ENCODE measurements around the gene PKD1L1. TPM values are rescaled to one million over a fixed set of nuclear protein-coding genes. Genes with fewer than 3 reads are reported as not detected.

The PKD1L1 gene
- total RNA-seq, 4 donors from 2014 or later: 0.07 to 1.7 (median 0.98) TPM

DNA sequence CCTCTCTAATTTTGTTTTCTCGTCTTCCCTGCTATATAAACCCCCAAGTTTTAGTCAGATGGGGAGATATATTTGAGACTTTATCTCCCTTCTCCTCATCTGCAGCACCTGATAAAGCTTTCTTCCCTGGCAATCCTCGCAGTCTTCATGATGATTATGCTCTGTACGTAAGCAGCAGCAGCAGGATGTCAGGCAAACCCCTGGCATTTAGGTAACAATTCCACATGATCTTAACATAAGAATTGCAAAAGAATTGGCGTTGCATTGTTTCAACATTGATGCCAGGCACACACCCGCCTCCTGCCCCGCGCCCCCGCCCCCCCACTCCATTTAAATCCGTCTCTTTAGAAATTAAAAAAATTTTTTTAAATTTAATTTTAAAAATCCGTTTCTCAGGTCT lies 6.1 kb downstream of the PKD1L1 start:
- H3K4me1 ChIP-seq: no peaks in the 10 kb centered on the region
- H3K27ac ChIP-seq: peak overlapping the region in 3 of 4 donors; percentile 52 to 77 (median 59)
- no peak for DNase-seq
- in situ Hi-C loops (cut with MboI; ENCODE audit: low sequenced_read_pairs in 4 of 4) (loop anchor here in 2 of 4 donors (5.0 to 10.0 kb wide), 2 partner anchors 165 to 173 kb away; no protein-coding TSS in a partner anchor), intact Hi-C loops (cut with DNase I; ENCODE audit: low total_unique reads) (no loop called here)
- no peaks in the 10 kb centered on the region for H3K36me3 ChIP-seq
- no peaks in the 10 kb centered on the region for H3K9me3 ChIP-seq
- no peak for TF ChIP-seq POLR2A (IDR thresholded peaks at IDR 0.05)
- TF ChIP-seq, protein P1, sequence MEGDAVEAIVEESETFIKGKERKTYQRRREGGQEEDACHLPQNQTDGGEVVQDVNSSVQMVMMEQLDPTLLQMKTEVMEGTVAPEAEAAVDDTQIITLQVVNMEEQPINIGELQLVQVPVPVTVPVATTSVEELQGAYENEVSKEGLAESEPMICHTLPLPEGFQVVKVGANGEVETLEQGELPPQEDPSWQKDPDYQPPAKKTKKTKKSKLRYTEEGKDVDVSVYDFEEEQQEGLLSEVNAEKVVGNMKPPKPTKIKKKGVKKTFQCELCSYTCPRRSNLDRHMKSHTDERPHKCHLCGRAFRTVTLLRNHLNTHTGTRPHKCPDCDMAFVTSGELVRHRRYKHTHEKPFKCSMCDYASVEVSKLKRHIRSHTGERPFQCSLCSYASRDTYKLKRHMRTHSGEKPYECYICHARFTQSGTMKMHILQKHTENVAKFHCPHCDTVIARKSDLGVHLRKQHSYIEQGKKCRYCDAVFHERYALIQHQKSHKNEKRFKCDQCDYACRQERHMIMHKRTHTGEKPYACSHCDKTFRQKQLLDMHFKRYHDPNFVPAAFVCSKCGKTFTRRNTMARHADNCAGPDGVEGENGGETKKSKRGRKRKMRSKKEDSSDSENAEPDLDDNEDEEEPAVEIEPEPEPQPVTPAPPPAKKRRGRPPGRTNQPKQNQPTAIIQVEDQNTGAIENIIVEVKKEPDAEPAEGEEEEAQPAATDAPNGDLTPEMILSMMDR (IDR thresholded peaks at IDR 0.05 in 4 of 5, conservative IDR thresholded peaks at IDR 0.05 in 1 of 5): no peak
- ATAC-seq: no peak
- H3K27me3 ChIP-seq: no peaks in the 10 kb centered on the region
- no peak overlapping the region for H3K4me3 ChIP-seq

DNA sequence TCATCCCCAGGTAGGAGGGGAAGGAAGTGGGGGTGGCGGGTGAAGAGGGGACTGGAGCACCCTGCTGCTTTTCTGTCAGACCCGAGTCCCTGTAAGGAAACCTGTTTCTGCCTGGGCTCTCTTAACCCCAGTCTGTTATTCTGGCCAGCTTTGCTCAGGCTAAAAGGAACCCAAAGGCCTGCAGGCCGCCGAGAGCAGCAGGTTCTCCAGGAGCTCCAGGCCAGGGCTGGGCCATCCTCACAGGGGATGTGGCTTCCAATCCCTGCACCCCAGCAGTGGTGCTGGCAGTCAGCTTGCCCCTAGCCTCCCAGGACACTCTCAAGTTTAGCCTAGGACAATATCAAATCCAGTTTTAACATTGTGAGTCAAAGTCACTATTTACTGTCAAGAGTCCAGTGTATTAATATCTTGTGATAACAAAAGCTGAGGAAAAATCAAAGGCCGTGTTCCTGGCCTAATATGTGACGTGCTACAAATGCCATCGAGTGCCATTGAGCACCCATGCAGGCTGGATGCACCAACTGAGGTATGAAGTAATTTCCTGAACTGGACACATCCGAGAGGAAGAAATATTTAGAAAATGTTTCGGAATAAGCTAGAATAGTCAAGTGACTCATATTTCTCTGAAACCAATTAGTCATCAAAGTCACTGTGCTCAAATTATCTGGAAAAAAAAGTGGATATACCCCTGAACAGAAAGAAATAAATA lies 7.0 kb downstream of the PKD1L1 start:
- in situ Hi-C loops (cut with MboI; ENCODE audit: low sequenced_read_pairs in 4 of 4): loop anchor here in 2 of 4 donors (5.0 to 10.0 kb wide), 2 partner anchors 166 to 174 kb away; no protein-coding TSS in a partner anchor
- no peaks in the 10 kb centered on the region for H3K9me3 ChIP-seq

DNA sequence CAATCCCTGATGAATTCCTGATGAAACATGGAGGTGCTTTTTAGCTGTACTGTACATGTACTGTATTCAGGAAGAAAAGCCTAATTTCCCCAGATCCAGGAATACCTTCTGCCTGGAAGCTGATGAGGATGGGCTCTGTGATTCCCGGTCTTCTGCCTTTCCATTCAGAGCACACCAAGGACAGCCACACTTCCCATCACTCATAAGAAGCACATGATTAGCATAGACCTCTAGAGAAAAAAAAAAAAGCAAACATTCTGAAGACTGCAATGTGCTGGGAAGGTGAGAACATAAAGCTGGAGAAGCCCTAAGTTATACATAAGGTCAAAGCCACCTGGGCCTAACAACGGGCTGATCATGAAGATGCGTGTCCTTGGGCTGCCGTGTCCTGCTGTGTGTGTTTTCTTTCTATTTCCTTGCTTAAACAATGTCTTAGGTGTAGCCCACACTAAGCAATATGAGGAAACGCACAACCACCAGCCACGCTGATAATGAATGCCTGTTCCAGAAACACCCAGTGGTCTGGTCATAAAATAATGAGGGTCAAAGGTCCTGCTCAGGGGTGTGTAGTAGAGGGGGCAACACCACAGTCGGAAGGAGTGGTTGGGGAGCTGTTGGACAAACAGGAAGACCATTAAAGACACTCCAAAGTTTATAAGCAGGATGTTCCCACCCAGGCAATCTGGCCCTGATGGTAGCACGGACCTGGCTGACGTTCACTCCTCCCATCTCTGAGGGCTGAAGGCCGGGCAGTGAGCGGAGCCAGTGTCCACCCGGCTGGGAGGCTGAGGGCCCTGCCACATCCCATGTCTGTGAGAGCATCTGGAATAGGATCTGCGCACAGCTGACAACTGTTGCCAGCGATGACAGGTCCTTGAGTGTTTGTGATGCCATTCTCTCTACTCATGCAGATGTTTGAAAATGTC lies 7.9 kb downstream of the PKD1L1 start:
- no peak for TF ChIP-seq POLR2A (IDR thresholded peaks at IDR 0.05)
- TF ChIP-seq, protein P1 (IDR thresholded peaks at IDR 0.05 in 4 of 5, conservative IDR thresholded peaks at IDR 0.05 in 1 of 5): no peak
- Histone ChIP-seq H3K4me1 (no peaks in the 10 kb centered on the region), H3K9me3 (no peaks in the 10 kb centered on the region), H3K4me3 (no peak overlapping the region), H3K36me3 (no peaks in the 10 kb centered on the region), H3K27ac (peak overlapping the region; percentile 32 to 77 (median 56)), H3K27me3 (no peaks in the 10 kb centered on the region)
- in situ Hi-C loops (cut with MboI; ENCODE audit: low sequenced_read_pairs in 4 of 4): loop anchor here in 2 of 4 donors (5.0 to 10.0 kb wide), 2 partner anchors 167 to 174 kb away; no protein-coding TSS in a partner anchor
- no peak for DNase-seq
- peak; percentile 42 to 55 for ATAC-seq
- intact Hi-C loops (cut with DNase I; ENCODE audit: low total_unique reads): no loop called here

More for the DNA sequence above, 7.0 kb downstream of the PKD1L1 start:
- peak overlapping the region; percentile 32 to 77 (median 56) for H3K27ac ChIP-seq
- TF ChIP-seq, protein P1 (IDR thresholded peaks at IDR 0.05 in 4 of 5, conservative IDR thresholded peaks at IDR 0.05 in 1 of 5): no peak
- TF ChIP-seq POLR2A (IDR thresholded peaks at IDR 0.05): no peak
- H3K36me3 ChIP-seq: no peaks in the 10 kb centered on the region
- peak; percentile 38 to 51 for ATAC-seq
- no peak for DNase-seq
- H3K4me3 ChIP-seq: no peak overlapping the region
- H3K4me1 ChIP-seq: no peaks in the 10 kb centered on the region
- no peaks in the 10 kb centered on the region for H3K27me3 ChIP-seq
- intact Hi-C loops (cut with DNase I; ENCODE audit: low total_unique reads): no loop called here

DNA sequence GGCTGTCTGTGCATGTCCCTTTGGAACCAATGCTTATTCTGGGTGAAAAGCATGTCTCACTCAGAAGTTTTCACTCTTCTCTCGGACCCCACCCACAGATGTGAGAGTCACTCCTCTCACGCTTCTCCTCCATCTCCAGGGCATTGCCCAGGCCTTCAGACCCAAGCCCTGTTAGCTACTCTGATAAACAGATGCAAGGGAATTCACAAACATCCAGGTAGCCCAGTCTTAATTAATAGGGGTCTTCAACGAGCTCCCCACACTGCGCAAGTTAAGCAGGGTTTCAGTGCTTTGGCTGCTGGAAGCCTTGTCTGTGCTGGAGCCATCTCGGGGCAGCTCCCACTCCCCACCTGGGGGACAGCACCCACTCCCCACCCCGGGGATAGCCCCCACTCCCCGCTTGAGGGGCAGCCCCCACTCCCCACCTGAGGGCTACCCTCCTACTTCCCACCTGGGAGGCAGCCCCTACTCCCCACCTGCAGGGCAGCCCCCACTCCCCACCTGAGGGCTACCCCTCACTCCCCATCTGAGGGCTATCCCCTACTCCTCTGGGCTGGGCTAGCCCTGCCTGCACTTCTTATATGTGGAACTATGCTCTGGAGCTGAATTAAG lies 8.7 kb downstream of the PKD1L1 start:
- no peaks in the 10 kb centered on the region for H3K9me3 ChIP-seq
- intact Hi-C loops (cut with DNase I; ENCODE audit: low total_unique reads) (no loop called here), in situ Hi-C loops (cut with MboI; ENCODE audit: low sequenced_read_pairs in 4 of 4) (loop anchor here in 2 of 4 donors (5.0 to 10.0 kb wide), 2 partner anchors 168 to 175 kb away; no protein-coding TSS in a partner anchor)
- TF ChIP-seq, protein P1 (IDR thresholded peaks at IDR 0.05 in 4 of 5, conservative IDR thresholded peaks at IDR 0.05 in 1 of 5): no peak
- TF ChIP-seq POLR2A (IDR thresholded peaks at IDR 0.05): no peak
- ATAC-seq (no peak), DNase-seq (no peak)
- no peaks in the 10 kb centered on the region for H3K36me3 ChIP-seq
- H3K4me1 ChIP-seq: no peaks in the 10 kb centered on the region
- no peaks in the 10 kb centered on the region for H3K27me3 ChIP-seq
- H3K4me3 ChIP-seq: no peak overlapping the region
- H3K27ac ChIP-seq: peak overlapping the region; percentile 32 to 77 (median 56)
